ENCODE measurements around the gene DHRS13.

DNA sequence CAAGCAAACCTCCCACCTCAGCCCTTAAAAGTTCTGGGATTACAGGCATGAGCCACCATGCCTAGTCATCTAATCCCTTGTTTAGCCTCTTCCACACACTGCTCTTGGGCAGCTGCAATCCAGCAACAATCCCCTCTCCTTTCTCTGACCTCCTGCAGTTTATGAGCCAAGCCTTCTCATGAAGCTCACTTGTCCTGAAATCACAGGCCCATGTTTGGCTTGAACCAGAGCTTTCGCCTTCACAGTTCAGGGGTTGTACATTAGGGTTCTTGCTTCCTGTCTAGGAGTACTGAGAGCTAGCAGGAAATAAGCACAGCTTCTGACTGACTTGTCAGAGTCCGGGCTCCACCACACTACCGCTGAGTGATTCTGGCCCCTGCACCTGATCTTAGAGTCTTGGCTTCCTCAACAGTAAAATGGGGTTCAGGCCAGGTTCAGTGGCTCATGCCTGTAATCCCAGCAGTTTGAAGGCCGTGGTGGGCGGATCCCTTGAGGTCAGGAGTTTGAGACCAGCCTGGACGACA, 31.8 kb downstream of the DHRS13 start:
- TF ChIP-seq, protein P1, sequence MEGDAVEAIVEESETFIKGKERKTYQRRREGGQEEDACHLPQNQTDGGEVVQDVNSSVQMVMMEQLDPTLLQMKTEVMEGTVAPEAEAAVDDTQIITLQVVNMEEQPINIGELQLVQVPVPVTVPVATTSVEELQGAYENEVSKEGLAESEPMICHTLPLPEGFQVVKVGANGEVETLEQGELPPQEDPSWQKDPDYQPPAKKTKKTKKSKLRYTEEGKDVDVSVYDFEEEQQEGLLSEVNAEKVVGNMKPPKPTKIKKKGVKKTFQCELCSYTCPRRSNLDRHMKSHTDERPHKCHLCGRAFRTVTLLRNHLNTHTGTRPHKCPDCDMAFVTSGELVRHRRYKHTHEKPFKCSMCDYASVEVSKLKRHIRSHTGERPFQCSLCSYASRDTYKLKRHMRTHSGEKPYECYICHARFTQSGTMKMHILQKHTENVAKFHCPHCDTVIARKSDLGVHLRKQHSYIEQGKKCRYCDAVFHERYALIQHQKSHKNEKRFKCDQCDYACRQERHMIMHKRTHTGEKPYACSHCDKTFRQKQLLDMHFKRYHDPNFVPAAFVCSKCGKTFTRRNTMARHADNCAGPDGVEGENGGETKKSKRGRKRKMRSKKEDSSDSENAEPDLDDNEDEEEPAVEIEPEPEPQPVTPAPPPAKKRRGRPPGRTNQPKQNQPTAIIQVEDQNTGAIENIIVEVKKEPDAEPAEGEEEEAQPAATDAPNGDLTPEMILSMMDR (IDR thresholded peaks at IDR 0.05), result no peak
- no peak for TF ChIP-seq POLR2A (IDR thresholded peaks at IDR 0.05)
